PC-9 (cell line): ENCODE results near the gene AMER3. TPM values are rescaled to one million over a fixed set of nuclear protein-coding genes. Genes with fewer than 3 reads are reported as not detected.

Experiments
- BruUV-seq: library from RNA; stranded (reverse); fragments of 400-500 nt; replicated peaks from 2 replicates; lab custom pipeline; 2021; lab: Mats Ljungman, UMichigan
- CTCF ChIA-PET: fragments of 300-600 bp; sonication (Branson Sonifier 250); formaldehyde crosslinking; loops from one replicate; lab custom pipeline; 2022; ENCODE audit warnings: antibody characterized with exemption; lab: Charles Lee
- POLR2A ChIA-PET: fragments of 300-600 bp; sonication (Branson Sonifier 250); formaldehyde crosslinking; loops from one replicate; lab custom pipeline; 2022; ENCODE audit warnings: antibody characterized with exemption; ENCODE audit not compliant: unreplicated experiment; lab: Charles Lee
- DNase-seq, 2 experiments: peaks; one replicate each; pipeline versions ENCODE4 v3.0.0 to v3.0.0-alpha.2; 2015 to 2022; ENCODE audit warnings: mixed read lengths in 1 of 2
- H2AFZ ChIP-seq: fragments of 200-600 bp; sonication (generic); 2 replicates; pipeline ENCODE4 v1.8.1; 2017; ENCODE audit warnings: antibody characterized with exemption
- H3F3A ChIP-seq: fragments of 200-600 bp; sonication (generic); 2 replicates; pipeline ENCODE4 v1.8.1; 2017; ENCODE audit warnings: antibody characterized with exemption, mild to moderate bottlenecking, low read depth; ENCODE audit not compliant: insufficient read depth
- H3K27ac ChIP-seq: fragments of 200-600 bp; sonication (generic); 2 replicates; pipeline ENCODE4 v1.6.1; 2016; ENCODE audit warnings: mixed run types
- H3K27me3 ChIP-seq: fragments of 200-600 bp; sonication (generic); 2 replicates; pipeline ENCODE4 v1.6.1; 2016; ENCODE audit warnings: low read depth, mixed run types; ENCODE audit not compliant: insufficient read depth
- H3K36me3 ChIP-seq: fragments of 200-600 bp; sonication (generic); 2 replicates; pipeline ENCODE4 v1.6.1; 2016; ENCODE audit warnings: low read depth, mixed run types
- H3K4me1 ChIP-seq: fragments of 200-600 bp; sonication (generic); replicated peaks from 2 replicates; pipeline ENCODE4 v1.6.1; 2016; ENCODE audit warnings: mixed run types; ENCODE audit not compliant: insufficient read depth
- H3K4me2 ChIP-seq: fragments of 200-600 bp; sonication (generic); 2 replicates; pipeline ENCODE4 v1.6.1; 2017; ENCODE audit warnings: mixed run types
- H3K4me3 ChIP-seq: fragments of 200-600 bp; sonication (generic); 2 replicates; pipeline ENCODE4 v1.6.1; 2016; ENCODE audit warnings: mixed run types
- H3K79me2 ChIP-seq: fragments of 200-600 bp; sonication (generic); 2 replicates; pipeline ENCODE4 v1.6.1; 2017; ENCODE audit warnings: low read depth, mixed run types
- H3K9me2 ChIP-seq: fragments of 200-600 bp; sonication (generic); 2 replicates; pipeline ENCODE4 v1.8.1; 2017; ENCODE audit warnings: mild to moderate bottlenecking; ENCODE audit not compliant: insufficient read depth
- H3K9me3 ChIP-seq: fragments of 200-600 bp; sonication (generic); 2 replicates; pipeline ENCODE4 v1.8.1; 2016; ENCODE audit warnings: low read depth; ENCODE audit not compliant: insufficient read depth
- H4K20me1 ChIP-seq: fragments of 200-600 bp; sonication (generic); 2 replicates; pipeline ENCODE4 v1.8.1; 2017; ENCODE audit not compliant: insufficient read depth
- EZH2 ChIP-seq: fragments of 200-600 bp; sonication (generic); IDR thresholded peaks from 2 replicates; pipeline ENCODE4 v1.8.0; 2017; ENCODE audit warnings: antibody characterized with exemption, low read depth
- intact Hi-C: fragments of 100-400 bp; cut with micrococcal nuclease; formaldehyde crosslinking; loops from one replicate; pipeline ENCODE4 v1.10.0; 2022; ENCODE audit not compliant: unreplicated experiment
- total RNA-seq: library from RNA; stranded (reverse); gene quantifications from 2 replicates; pipeline ENCODE4 v1.2.3, GENCODE V29; 2021
- TF ChIP-seq, protein P1 (sequence below): fragments of 200-600 bp; sonication (generic); conservative IDR thresholded peaks from 2 replicates; pipeline ENCODE4 v1.6.1; 2017; ENCODE audit warnings: mixed run types, antibody characterized with exemption, mild to moderate bottlenecking, moderate library complexity

The AMER3 gene
- total RNA-seq, 1 experiment from 2014 or later = not detected

DNA sequence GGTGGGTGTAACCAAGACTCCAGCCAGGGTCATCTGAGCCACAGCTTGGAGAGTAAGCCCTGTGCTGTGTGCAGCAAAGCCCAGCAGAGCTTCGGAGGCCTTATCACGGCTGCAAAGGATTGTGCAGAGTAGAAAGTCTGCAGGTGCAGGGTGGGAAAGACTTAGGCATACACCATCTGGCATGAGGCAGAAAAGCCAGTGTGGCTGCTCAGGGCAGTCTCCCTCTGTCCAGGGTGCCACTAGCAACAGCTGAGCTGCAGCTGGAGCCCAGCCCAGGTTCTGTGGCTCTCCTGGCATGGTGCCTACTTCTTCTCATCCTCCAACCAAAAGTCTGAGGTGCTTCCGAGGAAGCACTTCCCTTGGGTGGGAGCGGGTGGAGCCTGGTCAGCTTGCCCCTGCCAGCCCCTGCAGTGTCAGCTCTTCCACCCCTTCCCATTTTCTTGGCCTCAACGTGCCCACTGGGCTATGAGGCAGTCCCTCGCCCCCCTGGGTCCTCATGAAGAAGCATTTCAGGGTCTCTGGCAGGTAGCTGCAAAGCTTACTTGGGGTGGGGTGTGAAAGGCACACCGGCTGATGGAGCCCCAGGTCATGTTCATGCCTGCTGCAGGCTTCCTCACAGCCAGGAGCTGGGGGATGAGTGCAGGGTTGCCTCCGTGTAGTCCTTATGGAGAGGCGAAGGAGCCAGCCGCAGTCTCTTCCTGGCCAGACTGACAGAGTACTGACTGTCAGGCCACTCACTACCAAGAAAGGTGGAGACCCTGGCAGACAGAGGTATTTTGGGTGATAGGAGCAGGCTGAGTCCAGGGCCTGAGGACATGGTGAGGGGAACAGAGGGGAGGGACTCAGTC lies 4.8 kb downstream of the AMER3 start:
- no peaks in the 10 kb centered on the region for H3F3A ChIP-seq
- H2AFZ ChIP-seq = no peak overlapping the region
- DNase-seq = no peak
- no peaks in the 10 kb centered on the region for H3K4me1 ChIP-seq
- H3K9me3 ChIP-seq = no peaks in the 10 kb centered on the region
- no peak overlapping the region for H3K4me3 ChIP-seq
- no peak overlapping the region for H3K4me2 ChIP-seq
- no TSS peak for BruUV-seq
- peaks cover 94% of the 10 kb centered on the region for H3K27me3 ChIP-seq
- CTCF ChIA-PET = no interaction called here
- no peaks in the 10 kb centered on the region for H3K9me2 ChIP-seq
- no peak for TF ChIP-seq EZH2
- TF ChIP-seq, protein P1, sequence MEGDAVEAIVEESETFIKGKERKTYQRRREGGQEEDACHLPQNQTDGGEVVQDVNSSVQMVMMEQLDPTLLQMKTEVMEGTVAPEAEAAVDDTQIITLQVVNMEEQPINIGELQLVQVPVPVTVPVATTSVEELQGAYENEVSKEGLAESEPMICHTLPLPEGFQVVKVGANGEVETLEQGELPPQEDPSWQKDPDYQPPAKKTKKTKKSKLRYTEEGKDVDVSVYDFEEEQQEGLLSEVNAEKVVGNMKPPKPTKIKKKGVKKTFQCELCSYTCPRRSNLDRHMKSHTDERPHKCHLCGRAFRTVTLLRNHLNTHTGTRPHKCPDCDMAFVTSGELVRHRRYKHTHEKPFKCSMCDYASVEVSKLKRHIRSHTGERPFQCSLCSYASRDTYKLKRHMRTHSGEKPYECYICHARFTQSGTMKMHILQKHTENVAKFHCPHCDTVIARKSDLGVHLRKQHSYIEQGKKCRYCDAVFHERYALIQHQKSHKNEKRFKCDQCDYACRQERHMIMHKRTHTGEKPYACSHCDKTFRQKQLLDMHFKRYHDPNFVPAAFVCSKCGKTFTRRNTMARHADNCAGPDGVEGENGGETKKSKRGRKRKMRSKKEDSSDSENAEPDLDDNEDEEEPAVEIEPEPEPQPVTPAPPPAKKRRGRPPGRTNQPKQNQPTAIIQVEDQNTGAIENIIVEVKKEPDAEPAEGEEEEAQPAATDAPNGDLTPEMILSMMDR = no peak
- intact Hi-C loops = no loop called here
- POLR2A ChIA-PET = no interaction called here
- no peaks in the 10 kb centered on the region for H3K36me3 ChIP-seq
- H4K20me1 ChIP-seq = peaks cover 4% of the 10 kb centered on the region; the same call in 1 of the 2 replicates
- no peaks in the 10 kb centered on the region for H3K79me2 ChIP-seq
- no peak overlapping the region for H3K27ac ChIP-seq

DNA sequence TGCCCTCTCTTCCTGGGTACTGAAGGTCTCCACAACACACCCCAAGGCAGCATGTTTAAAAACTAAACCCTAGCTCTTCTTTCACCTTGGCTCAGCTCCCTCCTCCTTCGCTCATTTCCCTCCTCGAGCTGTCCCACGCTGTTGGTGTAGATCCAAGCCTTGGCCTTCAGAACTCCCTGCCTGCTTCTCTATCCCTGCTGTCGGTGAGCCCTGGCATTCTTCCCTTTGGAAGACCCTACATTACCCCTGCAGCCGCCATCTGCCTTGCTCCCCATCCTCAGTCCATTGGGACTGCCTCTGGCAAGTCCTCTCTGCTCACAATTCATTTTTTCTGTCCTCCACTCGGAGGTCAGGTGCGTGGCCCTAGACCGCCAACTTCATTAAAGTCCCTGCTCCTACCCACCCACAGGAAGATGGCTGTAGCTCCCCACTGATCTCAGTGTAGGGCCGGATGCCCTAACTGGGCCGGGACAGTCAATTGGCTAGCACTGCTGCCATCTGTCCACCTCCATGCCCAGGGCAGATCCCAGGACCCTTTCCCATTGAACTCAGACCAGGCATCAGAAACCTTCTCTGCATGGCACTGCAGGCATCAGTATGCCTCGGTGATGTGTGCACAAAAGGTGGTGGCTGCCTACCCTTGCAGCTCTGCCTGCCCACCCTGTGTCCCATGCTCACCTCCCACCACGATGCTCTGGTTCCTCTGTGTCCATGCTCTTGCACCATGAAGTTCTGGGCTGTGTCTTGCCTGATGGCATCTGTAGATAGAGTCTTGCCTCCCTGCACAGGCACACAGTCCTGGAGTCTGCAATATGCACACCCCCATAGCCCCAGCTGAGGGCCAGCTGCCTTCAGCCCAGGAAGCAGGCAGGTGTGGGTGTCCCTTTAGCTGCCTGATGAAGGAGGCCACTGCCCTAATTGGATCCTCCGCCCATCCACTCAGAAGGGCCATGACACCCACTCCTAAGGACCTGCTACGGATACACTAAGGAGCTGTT lies 5.7 kb downstream of the AMER3 start:
- Histone ChIP-seq H3F3A (no peaks in the 10 kb centered on the region), H3K4me3 (no peak overlapping the region), H3K9me3 (no peaks in the 10 kb centered on the region), H3K27me3 (peaks cover 96% of the 10 kb centered on the region), H3K4me2 (no peak overlapping the region), H3K27ac (no peak overlapping the region), H3K4me1 (no peaks in the 10 kb centered on the region), H4K20me1 (peaks cover 4% of the 10 kb centered on the region; the same call in 1 of the 2 replicates), H3K79me2 (no peaks in the 10 kb centered on the region), H2AFZ (no peak overlapping the region), H3K36me3 (no peaks in the 10 kb centered on the region), H3K9me2 (no peaks in the 10 kb centered on the region)
- POLR2A ChIA-PET = no interaction called here
- intact Hi-C loops = no loop called here
- no peak for DNase-seq
- CTCF ChIA-PET = no interaction called here
- no TSS peak for BruUV-seq
- TF ChIP-seq EZH2 = no peak
- TF ChIP-seq, protein P1 = no peak
